HepG2 (cell line): ENCODE data around the gene UST. TPM values are rescaled to one million over a fixed set of nuclear protein-coding genes. Genes with fewer than 3 reads are reported as not detected.

Source experiments
- ATAC-seq: fragments of 200-7000 bp; cut with Tn5 transposase; 3 replicates; pipeline ENCODE4 v1.9.1; 2020; ENCODE audit warnings: mild to moderate bottlenecking, moderate library complexity
- BruUV-seq: library from RNA; stranded (reverse); fragments of 400-500 nt; replicated peaks from 2 replicates; lab custom pipeline; 2021; lab: Mats Ljungman, UMichigan
- CTCF ChIA-PET: fragments of 300-600 bp; formaldehyde crosslinking; extraction: SDS; loops from one replicate; lab custom pipeline; 2021; ENCODE audit warnings: low total read pairs, inconsistent platforms, low intra/inter-chr PET ratio; lab: Yijun Ruan, JAX
- POLR2A ChIA-PET: fragments of 350-600 bp; sonication (Branson Sonifier 250); formaldehyde crosslinking; loops from one replicate; lab custom pipeline; 2020; ENCODE audit warnings: antibody characterized with exemption, inconsistent platforms; lab: Yijun Ruan, JAX
- DNase-seq: peaks from one replicate; pipeline ENCODE4 v3.0.0-alpha.2; 2015; ENCODE audit warnings: low spot score
- FAIRE-seq: peaks from 3 replicates; lab custom pipeline; 2011; peaks lifted over from hg19 to GRCh38; lab: Jason Lieb, UNC
- H2AFZ ChIP-seq: one replicate; pipeline ENCODE4 v1.6.1; 2011; ENCODE audit warnings: low read length, inconsistent platforms
- H3K27ac ChIP-seq: fragments of 300-600 bp; 3 replicates; pipeline ENCODE4 v1.8.0; 2011; ENCODE audit warnings: mixed run types, mild to moderate bottlenecking, mixed read lengths, low read length, inconsistent platforms; ENCODE audit not compliant: insufficient read depth; ENCODE audit errors: extremely low read length
- H3K27me3 ChIP-seq, 2 experiments: fragments of 200-600 bp in 1 of 2; 2 replicates in 1 of 2; 3 replicates in 1 of 2; pipeline versions ENCODE4 v1.6.0 to v1.8.0; 2011; ENCODE audit warnings: low read length in 2 of 2, mild to moderate bottlenecking in 2 of 2, moderate library complexity in 2 of 2, inconsistent platforms in 1 of 2; ENCODE audit not compliant: insufficient read depth in 2 of 2, control insufficient read depth in 1 of 2
- H3K36me3 ChIP-seq, 2 experiments: fragments of 200-600 bp in 1 of 2; replicated peaks in 1 of 2; 2 replicates in 1 of 2; 3 replicates in 1 of 2; pipeline versions ENCODE4 v1.5.1 to v1.8.0; 2011; ENCODE audit warnings: low read length in 2 of 2, inconsistent platforms in 1 of 2; ENCODE audit not compliant: insufficient read depth in 2 of 2, control insufficient read depth in 1 of 2
- H3K4me1 ChIP-seq: 2 replicates; pipeline ENCODE4 v1.5.1; 2012; ENCODE audit warnings: low read length, inconsistent platforms; ENCODE audit not compliant: insufficient read depth
- H3K4me2 ChIP-seq: 2 replicates; pipeline ENCODE4 v1.6.0; 2011; ENCODE audit warnings: low read depth, low read length, inconsistent platforms
- H3K4me3 ChIP-seq, 3 experiments: fragments of 200-600 bp in 1 of 3; sonication (generic), shearing (Covaris generic) in 1 of 3; replicated peaks in 1 of 3; 2 replicates each; pipeline ENCODE4 v1.5.1; 2011 to 2016; ENCODE audit warnings: low read length in 3 of 3, inconsistent platforms in 2 of 3, low read depth in 2 of 3, mild to moderate bottlenecking in 2 of 3, control low read depth in 1 of 3, mixed read lengths in 1 of 3; ENCODE audit not compliant: insufficient read depth in 1 of 3
- H3K79me2 ChIP-seq: one replicate; pipeline ENCODE4 v1.6.1; 2011; ENCODE audit warnings: low read length, inconsistent platforms; ENCODE audit not compliant: insufficient read depth
- H3K9ac ChIP-seq: 2 replicates; pipeline ENCODE4 v1.6.0; 2011; ENCODE audit warnings: mild to moderate bottlenecking, low read depth, low read length, inconsistent platforms; ENCODE audit not compliant: insufficient read depth
- H3K9me3 ChIP-seq: 2 replicates; pipeline ENCODE4 v1.5.1; 2012; ENCODE audit warnings: mild to moderate bottlenecking, low read length
- H4K20me1 ChIP-seq: 2 replicates; pipeline ENCODE4 v1.6.0; 2011; ENCODE audit warnings: inconsistent platforms, mild to moderate bottlenecking, low read length, moderate library complexity; ENCODE audit not compliant: insufficient read depth
- AGO2 ChIP-seq: fragments of 200-400 bp; formaldehyde crosslinking; optimal IDR thresholded peaks from 2 replicates; pipeline ENCODE3; 2017; ENCODE audit warnings: mild to moderate bottlenecking, low read depth, low read length, moderate library complexity
- CSRNP1 ChIP-seq: sonication (generic); formaldehyde crosslinking; IDR thresholded peaks from 2 replicates; pipeline ENCODE4 v1.8.1; 2023; ENCODE audit warnings: mild to moderate bottlenecking, missing genetic modification reagents
- HNF4A ChIP-seq: sonication (generic); formaldehyde crosslinking; IDR thresholded peaks from 2 replicates; pipeline ENCODE4 v1.4.0; 2020; ENCODE audit warnings: missing genetic modification reagents
- POLR2G ChIP-seq: fragments of 200-400 bp; formaldehyde crosslinking; IDR thresholded peaks from 2 replicates; pipeline ENCODE4 v1.6.1; 2018; ENCODE audit warnings: mild to moderate bottlenecking, low read depth, low read length, moderate library complexity
- RFX5 ChIP-seq: IDR thresholded peaks from 2 replicates; pipeline ENCODE4 v1.6.1; 2011; ENCODE audit warnings: low read depth, low read length, improper control_type of control experiment
- TAF1 ChIP-seq: sonication (generic); formaldehyde crosslinking; IDR thresholded peaks from 2 replicates; pipeline ENCODE4 v1.4.0; 2020; ENCODE audit warnings: missing genetic modification reagents
- TRIM22 ChIP-seq: fragments of 450-650 bp; IDR thresholded peaks from 2 replicates; pipeline ENCODE4 v1.6.1; 2017
- ZGPAT ChIP-seq: IDR thresholded peaks from 2 replicates; pipeline ENCODE4 v1.6.1; 2016; ENCODE audit warnings: mild to moderate bottlenecking
- WGBS: methylation state at CpG from one replicate; pipeline ENCODE4 v1.1.6; 2017; ENCODE audit warnings: low lambda C conversion rate; 5-methylcytosine and 5-hydroxymethylcytosine counted together
- in situ Hi-C: cut with HindIII; loops from 2 replicates; pipeline ENCODE4 v1.10.0; 2017; ENCODE audit warnings: low pct_unique_long_range_greater_than_20kb; ENCODE audit not compliant: extremely low pct_ligation_motif_present
- intact Hi-C: fragments of 100-400 bp; cut with micrococcal nuclease; formaldehyde crosslinking; loops from one replicate; pipeline ENCODE4 v1.10.0; 2022; ENCODE audit not compliant: unreplicated experiment
- polyA plus RNA-seq, 8 experiments: library from polyadenylated mRNA; depleted of rRNA in 3 of 8; stranded (reverse) in 7 of 8; unstranded in 1 of 8; fragments of >200 nt; fragmentation: Illumina TruSeq in 4 of 8; extraction: Trizol in 4 of 8; gene quantifications; 2 replicates each; pipeline versions ENCODE4 v1.2.1 to v1.2.3, GENCODE V29; 2011 to 2016; ENCODE audit warnings: low read depth in 4 of 8, missing spikeins in 1 of 8, mixed read lengths in 1 of 8; ENCODE audit not compliant: insufficient read depth in 1 of 8
- total RNA-seq, 5 experiments: library from RNA; depleted of rRNA; stranded (reverse); fragments of >200 nt; fragmentation: Illumina TruSeq; extraction: Trizol; gene quantifications; 2 replicates each; pipeline ENCODE4 v1.2.3, GENCODE V29; 2016; ENCODE audit warnings: low read depth in 1 of 5

The UST gene
- total and polyA plus RNA-seq, 2 of the 13 experiments (the other 11 are each of a cell fraction or from before 2014, with no cell fraction given), result 0.27 TPM; not detected in 1

GRCh38 chr6:148888856-148889255 is 142.0 kb downstream of the UST start:
- POLR2A ChIA-PET, result no interaction called here
- Histone ChIP-seq H3K4me2 (no peak overlapping the region), H2AFZ (no peak overlapping the region), H3K79me2 (no peaks in the 10 kb centered on the region), H3K27ac (no peak overlapping the region), H3K36me3 (no peaks in the 10 kb centered on the region), H3K4me1 (peaks cover 19% of the 10 kb centered on the region), H3K4me3 (no peak overlapping the region), H3K9ac (no peak overlapping the region), H4K20me1 (no peaks in the 10 kb centered on the region), H3K9me3 (no peaks in the 10 kb centered on the region), H3K27me3 (peaks cover 0 to 28% of the 10 kb centered on the region in 2 experiments)
- DNase-seq, result no peak
- FAIRE-seq, result no peak
- ATAC-seq, result no peak
- TF ChIP-seq RFX5 (no peak), AGO2 (no peak), TRIM22 (no peak), CSRNP1 (CRISPR knock-in tag) (no peak), POLR2G (no peak)
- BruUV-seq, result no TSS peak
- CTCF ChIA-PET, result no interaction called here
- WGBS, result 8% methylated on average over 3 of the region's 3 CpGs
- in situ Hi-C loops (no loop called here), intact Hi-C loops (no loop called here)

GRCh38 chr6:148890096-148890495 is 143.3 kb downstream of the UST start:
- BruUV-seq, result no TSS peak
- Histone ChIP-seq H3K9me3 (no peaks in the 10 kb centered on the region), H3K9ac (no peak overlapping the region), H4K20me1 (no peaks in the 10 kb centered on the region), H3K4me1 (peaks cover 19% of the 10 kb centered on the region), H3K79me2 (no peaks in the 10 kb centered on the region), H3K36me3 (no peaks in the 10 kb centered on the region), H3K4me2 (no peak overlapping the region), H3K27ac (no peak overlapping the region), H3K4me3 (no peak overlapping the region), H2AFZ (no peak overlapping the region), H3K27me3 (peaks cover 0 to 28% of the 10 kb centered on the region in 2 experiments)
- in situ Hi-C loops (no loop called here), intact Hi-C loops (no loop called here)
- 43% methylated on average over 3 of the region's 3 CpGs for WGBS
- CTCF ChIA-PET, result no interaction called here
- FAIRE-seq (no peak), ATAC-seq (no peak), DNase-seq (no peak)
- TF ChIP-seq HNF4A, result no peak
- no peak for TF ChIP-seq ZGPAT
- TF ChIP-seq TAF1 (CRISPR knock-in tag), result no peak
- POLR2A ChIA-PET, result no interaction called here
